ENCODE measurements around the gene CYTH3. TPM values are rescaled to one million over a fixed set of nuclear protein-coding genes. Genes with fewer than 3 reads are reported as not detected.

Gene CYTH3
- total and polyA plus RNA-seq, 7 donors = 6.1 to 15.0 (median 13.5) TPM

DNA sequence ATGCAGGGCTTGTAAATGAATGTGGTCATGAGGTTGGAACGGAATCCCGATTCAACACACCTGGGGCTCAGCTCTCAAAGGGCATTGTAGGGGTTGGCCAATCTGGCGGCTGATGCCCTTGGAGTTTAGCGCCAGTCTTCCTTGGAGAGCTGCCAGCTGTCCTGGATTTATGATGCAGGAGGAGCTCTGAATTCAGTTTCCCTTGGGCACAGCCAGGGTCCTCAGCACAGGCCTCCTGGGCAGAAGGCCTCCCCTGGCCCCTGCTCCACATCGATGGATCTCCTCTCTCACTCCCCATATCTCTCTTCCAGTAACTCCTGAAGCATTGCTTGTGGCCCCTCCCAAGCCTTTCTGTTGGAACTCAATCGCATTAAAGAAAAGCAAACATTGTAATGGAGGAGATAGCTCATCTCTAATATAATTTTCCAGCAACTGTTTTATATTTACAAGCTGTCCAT lies 985 bp upstream of the CYTH3 start:
- H3K9me3 ChIP-seq = no peaks in the 10 kb centered on the region
- WGBS, 3 donors = 54 to 65% (median 61%) methylated on average over 6 of the region's 6 CpGs
- H3K36me3 ChIP-seq (ENCODE audit: insufficient read depth in 1 of 2, low read depth in 1 of 2) = no peaks in the 10 kb centered on the region
- intact Hi-C loops (cut with DNase I) = loop anchor here (5.0 kb wide), 5 partner anchors 44 to 111 kb away; no protein-coding TSS in a partner anchor
- H3K27ac ChIP-seq = no peak overlapping the region
- DNase-seq = peak in 1 of 2 donors; percentile 22
- peak overlapping the region; percentile 92 for H3K4me3 ChIP-seq
- no peak for ATAC-seq
- H3K27me3 ChIP-seq (ENCODE audit: insufficient read depth in 3 of 3, low read length in 2 of 3) = no peaks in the 10 kb centered on the region
- peaks cover 34% of the 10 kb centered on the region for H3K4me1 ChIP-seq
- TF ChIP-seq, protein P1, sequence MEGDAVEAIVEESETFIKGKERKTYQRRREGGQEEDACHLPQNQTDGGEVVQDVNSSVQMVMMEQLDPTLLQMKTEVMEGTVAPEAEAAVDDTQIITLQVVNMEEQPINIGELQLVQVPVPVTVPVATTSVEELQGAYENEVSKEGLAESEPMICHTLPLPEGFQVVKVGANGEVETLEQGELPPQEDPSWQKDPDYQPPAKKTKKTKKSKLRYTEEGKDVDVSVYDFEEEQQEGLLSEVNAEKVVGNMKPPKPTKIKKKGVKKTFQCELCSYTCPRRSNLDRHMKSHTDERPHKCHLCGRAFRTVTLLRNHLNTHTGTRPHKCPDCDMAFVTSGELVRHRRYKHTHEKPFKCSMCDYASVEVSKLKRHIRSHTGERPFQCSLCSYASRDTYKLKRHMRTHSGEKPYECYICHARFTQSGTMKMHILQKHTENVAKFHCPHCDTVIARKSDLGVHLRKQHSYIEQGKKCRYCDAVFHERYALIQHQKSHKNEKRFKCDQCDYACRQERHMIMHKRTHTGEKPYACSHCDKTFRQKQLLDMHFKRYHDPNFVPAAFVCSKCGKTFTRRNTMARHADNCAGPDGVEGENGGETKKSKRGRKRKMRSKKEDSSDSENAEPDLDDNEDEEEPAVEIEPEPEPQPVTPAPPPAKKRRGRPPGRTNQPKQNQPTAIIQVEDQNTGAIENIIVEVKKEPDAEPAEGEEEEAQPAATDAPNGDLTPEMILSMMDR (IDR thresholded peaks at IDR 0.05) = no peak

DNA sequence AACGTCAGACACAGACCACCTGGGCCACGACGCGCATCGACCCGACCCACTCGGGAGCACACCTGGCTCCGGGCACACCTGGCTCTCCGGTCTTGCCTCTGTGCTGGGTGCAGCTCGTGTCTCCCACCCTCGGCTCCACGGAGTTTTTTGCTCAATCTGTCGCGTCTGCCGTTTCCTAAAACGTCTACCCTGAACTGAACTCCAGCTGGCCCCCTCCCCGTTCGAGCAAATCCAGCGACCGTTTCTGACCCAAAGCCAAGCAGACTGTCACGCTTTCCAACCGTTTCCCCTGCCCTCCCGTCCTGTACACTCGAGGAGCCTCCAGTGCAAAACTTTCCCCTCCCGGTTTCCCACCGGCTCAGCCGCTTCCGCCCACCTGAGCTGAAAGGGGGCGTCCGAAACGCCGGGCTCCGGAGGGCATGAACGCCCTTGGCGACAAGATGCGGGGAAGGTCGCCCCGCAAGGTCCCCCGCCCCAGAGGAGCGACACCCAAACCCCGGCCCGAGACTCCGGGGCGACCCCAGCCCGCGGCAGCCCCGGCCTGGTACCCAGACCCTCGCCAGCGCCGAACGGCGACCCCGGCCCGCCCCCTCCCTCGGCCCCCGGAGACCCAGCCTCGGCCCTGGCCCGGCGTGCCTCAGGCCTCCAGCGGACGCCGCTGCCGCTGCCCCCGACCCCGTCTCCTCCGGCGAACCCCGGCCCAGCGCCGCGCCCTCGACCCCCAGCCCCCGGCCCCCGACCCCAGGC lies 557 bp downstream of the CYTH3 start:
- DNase-seq (peak; percentile 22 to 59), ATAC-seq (peak in 3 of 4 donors; percentile 4 to 37 (median 7))
- Histone ChIP-seq H3K27ac (peak overlapping the region; percentile 81), H3K4me3 (peak overlapping the region; percentile 92), H3K9me3 (no peaks in the 10 kb centered on the region), H3K27me3 (ENCODE audit: insufficient read depth in 3 of 3, low read length in 2 of 3) (no peaks in the 10 kb centered on the region), H3K4me1 (peaks cover 35% of the 10 kb centered on the region), H3K36me3 (ENCODE audit: insufficient read depth in 1 of 2, low read depth in 1 of 2) (no peaks in the 10 kb centered on the region)
- TF ChIP-seq, protein P1 (IDR thresholded peaks at IDR 0.05) = no peak
- 0 to 1% (median 1%) methylated on average over 44 to 74 of the region's 74 CpGs for WGBS, 3 donors
- intact Hi-C loops (cut with DNase I) = loop anchor here (5.0 kb wide), 5 partner anchors 45 to 110 kb away; no protein-coding TSS in a partner anchor

DNA sequence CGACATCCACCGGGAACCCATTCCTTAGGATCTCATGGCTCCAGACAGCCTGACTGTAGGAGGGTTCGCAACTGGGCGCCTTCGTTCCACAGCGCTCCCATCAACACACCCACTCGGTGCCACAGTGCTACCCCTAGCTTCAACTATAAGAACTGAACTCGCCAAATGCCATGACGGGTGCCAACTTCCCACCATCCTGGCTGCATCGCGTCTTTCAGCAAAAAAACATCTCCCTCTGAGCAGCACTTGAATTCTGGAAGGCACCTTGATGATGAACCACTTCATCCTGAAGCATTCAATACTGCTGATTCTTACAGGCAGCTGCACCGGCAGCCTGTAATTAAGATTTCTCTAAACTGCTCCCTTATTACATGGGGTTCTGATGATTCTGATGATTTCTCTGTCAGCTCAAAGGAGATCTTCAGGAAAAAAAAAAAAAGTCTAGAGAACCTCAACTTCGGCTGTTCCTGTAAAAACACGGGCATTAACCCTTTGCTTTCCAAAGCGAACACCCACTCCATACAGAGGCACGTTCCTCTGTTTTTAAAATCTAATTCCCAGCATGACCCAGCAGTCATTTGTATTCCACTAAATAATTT lies 1.3 kb downstream of the CYTH3 start:
- no peaks in the 10 kb centered on the region for H3K9me3 ChIP-seq
- H3K27ac ChIP-seq = peak overlapping the region; percentile 81
- intact Hi-C loops (cut with DNase I) = loop anchor here (5.0 kb wide), 5 partner anchors 46 to 109 kb away; no protein-coding TSS in a partner anchor
- ATAC-seq (peak; percentile 71 to 83 (median 76)), DNase-seq (peak; percentile 49 to 78)
- no peaks in the 10 kb centered on the region for H3K27me3 ChIP-seq (ENCODE audit: insufficient read depth in 3 of 3, low read length in 2 of 3)
- peaks cover 40% of the 10 kb centered on the region for H3K4me1 ChIP-seq
- peak overlapping the region; percentile 92 for H3K4me3 ChIP-seq
- no peaks in the 10 kb centered on the region for H3K36me3 ChIP-seq (ENCODE audit: insufficient read depth in 1 of 2, low read depth in 1 of 2)
- TF ChIP-seq, protein P1 (IDR thresholded peaks at IDR 0.05) = peak; percentile 55
- WGBS, 3 donors = 0 to 1% (median 1%) methylated on average over 16 of the region's 16 CpGs

DNA sequence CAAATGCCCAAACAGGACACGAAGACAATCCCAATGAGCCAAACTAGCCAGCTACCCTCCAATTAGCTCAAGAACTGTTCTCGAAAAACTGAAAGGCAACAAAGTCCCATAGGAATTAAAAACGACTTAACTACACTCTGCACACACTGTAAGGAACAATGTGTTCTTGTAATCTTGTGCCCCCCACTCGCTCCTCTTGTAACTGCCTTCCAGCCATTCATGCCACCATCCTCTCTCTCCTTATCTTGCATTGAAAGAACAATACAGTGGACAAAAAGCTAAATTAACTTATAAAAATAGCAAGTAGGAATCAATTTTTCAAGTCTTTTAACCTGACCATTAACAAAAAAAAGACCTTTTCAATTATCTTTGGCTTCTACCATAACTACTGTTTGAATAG lies 2.9 kb downstream of the CYTH3 start:
- Histone ChIP-seq H3K9me3 (no peaks in the 10 kb centered on the region), H3K4me1 (peaks cover 44% of the 10 kb centered on the region), H3K27ac (no peak overlapping the region), H3K36me3 (ENCODE audit: insufficient read depth in 1 of 2, low read depth in 1 of 2) (no peaks in the 10 kb centered on the region), H3K27me3 (ENCODE audit: insufficient read depth in 3 of 3, low read length in 2 of 3) (no peaks in the 10 kb centered on the region), H3K4me3 (peak overlapping the region; percentile 10)
- intact Hi-C loops (cut with DNase I) = no loop called here
- 27 to 50% (median 35%) methylated on average over 4 of the region's 4 CpGs for WGBS, 3 donors
- DNase-seq = no peak
- ATAC-seq = no peak
- TF ChIP-seq, protein P1 (IDR thresholded peaks at IDR 0.05) = no peak
